Measurements from ENCODE around the gene GRIA2. TPM values are rescaled to one million over a fixed set of nuclear protein-coding genes. Genes with fewer than 3 reads are reported as not detected.

GRIA2 gene
- total RNA-seq, 2 experiments from 2014 or later: not detected

DNA sequence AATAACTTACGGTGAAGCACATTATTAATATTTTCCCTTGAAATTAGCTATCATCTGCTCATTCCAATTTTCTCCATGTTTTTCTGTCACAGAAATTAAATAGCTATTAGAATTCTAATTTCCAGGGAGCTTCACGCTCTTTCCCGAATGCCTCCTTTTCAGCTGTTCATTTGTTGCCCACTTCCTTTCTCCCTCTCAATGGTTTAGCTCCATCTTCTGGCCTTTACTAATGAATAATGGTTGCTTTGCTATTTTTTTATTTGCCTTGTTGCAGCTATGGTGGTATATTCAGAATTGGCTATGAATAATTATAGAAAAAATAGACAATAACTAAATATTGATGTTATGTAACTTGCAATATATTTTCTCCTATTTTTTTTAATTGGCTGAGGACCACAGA is 70.5 kb downstream of the GRIA2 start:
- Mint-ChIP-seq H3K4me1 (ENCODE audit: low read depth) (no peaks in the 10 kb centered on the region), H3K9me3 (no peaks in the 10 kb centered on the region), H3K36me3 (ENCODE audit: low read depth) (no peaks in the 10 kb centered on the region), H3K27me3 (no peaks in the 10 kb centered on the region), H3K27ac (no peak overlapping the region), H3K4me3 (no peak overlapping the region)
- ATAC-seq (no peak), DNase-seq (no peak)
- TF ChIP-seq, protein P1, sequence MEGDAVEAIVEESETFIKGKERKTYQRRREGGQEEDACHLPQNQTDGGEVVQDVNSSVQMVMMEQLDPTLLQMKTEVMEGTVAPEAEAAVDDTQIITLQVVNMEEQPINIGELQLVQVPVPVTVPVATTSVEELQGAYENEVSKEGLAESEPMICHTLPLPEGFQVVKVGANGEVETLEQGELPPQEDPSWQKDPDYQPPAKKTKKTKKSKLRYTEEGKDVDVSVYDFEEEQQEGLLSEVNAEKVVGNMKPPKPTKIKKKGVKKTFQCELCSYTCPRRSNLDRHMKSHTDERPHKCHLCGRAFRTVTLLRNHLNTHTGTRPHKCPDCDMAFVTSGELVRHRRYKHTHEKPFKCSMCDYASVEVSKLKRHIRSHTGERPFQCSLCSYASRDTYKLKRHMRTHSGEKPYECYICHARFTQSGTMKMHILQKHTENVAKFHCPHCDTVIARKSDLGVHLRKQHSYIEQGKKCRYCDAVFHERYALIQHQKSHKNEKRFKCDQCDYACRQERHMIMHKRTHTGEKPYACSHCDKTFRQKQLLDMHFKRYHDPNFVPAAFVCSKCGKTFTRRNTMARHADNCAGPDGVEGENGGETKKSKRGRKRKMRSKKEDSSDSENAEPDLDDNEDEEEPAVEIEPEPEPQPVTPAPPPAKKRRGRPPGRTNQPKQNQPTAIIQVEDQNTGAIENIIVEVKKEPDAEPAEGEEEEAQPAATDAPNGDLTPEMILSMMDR (IDR thresholded peaks at IDR 0.05): no peak
- POLR2A ChIA-PET: no interaction called here
- intact Hi-C loops (cut with micrococcal nuclease): no loop called here
- CTCF ChIA-PET: no interaction called here

DNA sequence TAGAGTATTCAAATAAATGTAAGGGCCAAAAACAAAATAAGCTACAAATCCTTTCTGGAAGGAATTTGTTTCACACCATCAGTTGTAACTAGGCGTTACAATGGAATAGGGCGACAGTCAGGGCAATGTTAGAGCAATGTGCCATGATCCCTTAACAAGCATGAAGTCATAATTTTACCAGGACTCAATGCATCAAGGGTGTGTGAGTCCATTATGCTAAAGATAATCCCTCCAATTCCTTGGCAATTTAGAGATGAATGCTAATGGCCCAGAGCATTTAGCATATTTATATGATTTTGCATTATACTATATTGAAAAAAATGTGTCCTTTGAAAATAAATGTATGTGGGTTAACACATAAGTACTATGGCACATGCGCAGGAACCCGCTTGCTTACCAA is 73.1 kb downstream of the GRIA2 start:
- Mint-ChIP-seq H3K9me3 (no peaks in the 10 kb centered on the region), H3K36me3 (ENCODE audit: low read depth) (no peaks in the 10 kb centered on the region), H3K4me3 (no peak overlapping the region), H3K27me3 (no peaks in the 10 kb centered on the region), H3K4me1 (ENCODE audit: low read depth) (no peaks in the 10 kb centered on the region), H3K27ac (no peak overlapping the region)
- no peak for DNase-seq
- ATAC-seq: no peak
- POLR2A ChIA-PET: no interaction called here
- CTCF ChIA-PET: no interaction called here
- TF ChIP-seq, protein P1 (IDR thresholded peaks at IDR 0.05): no peak
- intact Hi-C loops (cut with micrococcal nuclease): no loop called here

DNA sequence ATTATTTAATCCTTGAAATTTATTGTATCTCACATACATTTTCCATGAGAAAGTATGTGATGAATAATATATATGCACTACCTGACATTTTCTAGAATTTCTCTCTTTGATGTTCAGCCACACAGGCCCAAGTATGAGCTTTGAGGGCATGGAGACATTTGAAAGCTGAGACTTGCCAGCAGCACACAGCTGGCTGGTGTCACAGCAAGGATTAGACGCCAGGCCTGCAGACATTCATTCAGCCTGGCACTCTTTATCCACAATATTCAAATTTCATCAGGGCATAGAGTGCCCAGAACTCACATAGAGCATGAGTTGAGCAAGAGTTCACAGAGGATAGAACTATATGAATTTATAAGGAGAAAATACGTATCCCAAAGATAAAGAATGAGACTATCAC is 74.0 kb downstream of the GRIA2 start:
- TF ChIP-seq, protein P1 (IDR thresholded peaks at IDR 0.05): no peak
- DNase-seq (no peak), ATAC-seq (no peak)
- Mint-ChIP-seq H3K9me3 (no peaks in the 10 kb centered on the region), H3K4me1 (ENCODE audit: low read depth) (no peaks in the 10 kb centered on the region), H3K27me3 (no peaks in the 10 kb centered on the region), H3K27ac (no peak overlapping the region), H3K36me3 (ENCODE audit: low read depth) (no peaks in the 10 kb centered on the region), H3K4me3 (no peak overlapping the region)
- intact Hi-C loops (cut with micrococcal nuclease): no loop called here
- ChIA-PET POLR2A (no interaction called here), CTCF (no interaction called here)

DNA sequence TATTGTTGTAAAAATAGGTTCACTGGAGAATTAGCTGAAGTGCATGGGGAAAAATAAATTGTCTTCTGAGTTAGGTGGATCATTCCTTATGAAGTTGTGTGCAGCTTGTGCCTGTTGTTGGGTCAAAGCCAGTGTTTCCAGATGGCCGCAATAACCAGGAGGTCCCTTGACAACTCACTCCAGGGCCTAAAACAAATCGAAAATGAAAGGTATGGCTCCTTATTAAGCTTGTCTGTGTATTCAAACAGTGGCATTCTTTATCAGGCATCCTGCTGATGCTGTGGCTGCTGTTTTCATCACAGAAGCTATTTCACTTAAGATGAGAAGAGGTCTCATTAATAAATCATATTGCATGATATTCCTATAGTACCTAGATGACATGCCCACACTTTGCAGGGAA is 80.2 kb downstream of the GRIA2 start:
- ChIA-PET CTCF (no interaction called here), POLR2A (interaction anchor here (0.5 to 0.6 kb wide), 2 partner anchors 326 to 952 kb away, joined by 3 to 4 read pairs; no protein-coding TSS in a partner anchor)

DNA sequence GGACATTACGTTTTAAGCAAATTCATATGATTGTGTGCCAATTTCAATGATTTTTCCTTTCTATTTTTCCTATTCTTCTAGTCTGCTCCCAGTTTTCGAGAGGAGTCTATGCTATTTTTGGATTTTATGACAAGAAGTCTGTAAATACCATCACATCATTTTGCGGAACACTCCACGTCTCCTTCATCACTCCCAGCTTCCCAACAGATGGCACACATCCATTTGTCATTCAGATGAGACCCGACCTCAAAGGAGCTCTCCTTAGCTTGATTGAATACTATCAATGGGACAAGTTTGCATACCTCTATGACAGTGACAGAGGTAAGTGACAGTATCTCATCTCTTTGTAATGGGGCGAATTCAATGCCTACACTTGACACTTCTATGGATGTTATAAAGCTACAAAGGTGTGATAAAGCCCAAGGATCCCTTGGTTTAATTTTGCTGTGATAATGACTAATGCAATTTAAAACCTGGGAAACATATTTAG is 83.0 kb downstream of the GRIA2 start:
- ChIA-PET CTCF (no interaction called here), POLR2A (no interaction called here)
- H3K27me3 Mint-ChIP-seq: no peaks in the 10 kb centered on the region
- TF ChIP-seq, protein P1 (IDR thresholded peaks at IDR 0.05): no peak
- intact Hi-C loops (cut with micrococcal nuclease): no loop called here
- DNase-seq: no peak
- H3K4me1 Mint-ChIP-seq (ENCODE audit: low read depth): no peaks in the 10 kb centered on the region
- ATAC-seq: no peak
- H3K27ac Mint-ChIP-seq: no peak overlapping the region
- H3K9me3 Mint-ChIP-seq: peaks cover 5% of the 10 kb centered on the region
- H3K4me3 Mint-ChIP-seq: no peak overlapping the region
- H3K36me3 Mint-ChIP-seq (ENCODE audit: low read depth): no peaks in the 10 kb centered on the region

More for the DNA sequence above, 80.2 kb downstream of the GRIA2 start:
- no peak overlapping the region for H3K4me3 Mint-ChIP-seq
- DNase-seq (no peak), ATAC-seq (no peak)
- TF ChIP-seq, protein P1 (IDR thresholded peaks at IDR 0.05): no peak
- no peak overlapping the region for H3K27ac Mint-ChIP-seq
- intact Hi-C loops (cut with micrococcal nuclease): no loop called here
- H3K4me1 Mint-ChIP-seq (ENCODE audit: low read depth): no peaks in the 10 kb centered on the region
- no peaks in the 10 kb centered on the region for H3K36me3 Mint-ChIP-seq (ENCODE audit: low read depth)
- peaks cover 5% of the 10 kb centered on the region for H3K9me3 Mint-ChIP-seq
- H3K27me3 Mint-ChIP-seq: no peaks in the 10 kb centered on the region

Data from activated CD8-positive, alpha-beta T cell treated with anti-CD3 and anti-CD28 coated beads for 36 hours (primary cell).